GM21529 (cell line): Measurements from ENCODE around the gene TEX53.

Source experiments
- ATAC-seq: cut with Tn5 transposase; IDR thresholded peaks from one replicate; pipeline ENCODE4 v1.9.1; 2021; ENCODE audit not compliant: unreplicated experiment

The TEX53 gene

GRCh38 chr9:114607671-114608524 lies 49.7 kb downstream of the TEX53 start:
- ATAC-seq, result peak; percentile 42

GRCh38 chr9:114606597-114607207 lies 50.9 kb downstream of the TEX53 start:
- no peak for ATAC-seq
